Gastrocnemius medialis (tissue), 4 donors: ENCODE results near the gene SULT1A4. TPM values are rescaled to one million over a fixed set of nuclear protein-coding genes. Genes with fewer than 3 reads are reported as not detected.
"Not testable (repeated sequence)": the region's sequence is repeated elsewhere in the genome, so short reads cannot be mapped to it uniquely, and the experiment has no call there.

Experiments used
- ATAC-seq, 2 donors: fragments of 150-250 bp; one replicate each; pipeline ENCODE4 v1.9.1; 2016
- DNase-seq, 2 donors: peaks; one replicate each; pipeline ENCODE4 v3.0.0-alpha.2; 2019
- H3K27ac ChIP-seq, 4 donors: fragments of 200-600 bp; sonication (generic); 1 replicate in 1 of 4; 2 replicates in 3 of 4; pipeline ENCODE4 v1.5.1; 2016 to 2018; ENCODE audit warnings: mild to moderate bottlenecking in 2 of 4, moderate library complexity in 1 of 4
- H3K27me3 ChIP-seq, 3 donors: fragments of 200-600 bp; sonication (generic) in 2 of 3; 1 replicate in 1 of 3; 2 replicates in 2 of 3; pipeline versions ENCODE4 v1.5.1 to v1.6.0; 2016 to 2019; ENCODE audit warnings: mild to moderate bottlenecking in 1 of 3, moderate library complexity in 1 of 3
- H3K36me3 ChIP-seq, 2 donors: fragments of 200-600 bp; sonication (generic) in 1 of 2; one replicate each; pipeline ENCODE4 v1.5.1; 2017 to 2018
- H3K4me1 ChIP-seq, 2 donors: fragments of 200-600 bp; sonication (generic) in 1 of 2; one replicate each; pipeline ENCODE4 v1.5.1; 2016 to 2017; ENCODE audit warnings: mild to moderate bottlenecking in 2 of 2
- H3K4me3 ChIP-seq, 4 donors: fragments of 200-600 bp; sonication (generic) in 3 of 4; 1 replicate in 1 of 4; 2 replicates in 3 of 4; pipeline ENCODE4 v1.5.1; 2016 to 2019; ENCODE audit warnings: mild to moderate bottlenecking in 2 of 4
- H3K9me3 ChIP-seq, 3 donors: fragments of 200-600 bp; sonication (generic) in 2 of 3; 1 replicate in 1 of 3; 2 replicates in 2 of 3; pipeline ENCODE4 v1.5.1; 2016 to 2019
- in situ Hi-C, 4 donors: fragments of 200-750 bp; cut with MboI; loops; one replicate each; pipeline versions ENCODE4 v1.15.0 to v1.8.0; 2017; ENCODE audit warnings: low sequenced_read_pairs in 4 of 4
- intact Hi-C: fragments of 100-400 bp; cut with DNase I; formaldehyde crosslinking; loops from one replicate; pipeline ENCODE4 v1.15.1; 2023; ENCODE audit warnings: low total_unique reads
- total RNA-seq, 4 donors: library from RNA; depleted of rRNA; stranded (reverse); fragments of >200 nt; gene quantifications; one replicate each; pipeline versions ENCODE4 v1.1.0 to v1.2.3, GENCODE V29; 2016

Gene SULT1A4
- total RNA-seq, 4 donors from 2014 or later: 2.9 to 9.7 (median 7.5) TPM

GRCh38 chr16:29469660-29470059, 9.9 kb downstream of the SULT1A4 start:
- intact Hi-C loops, H3K4me1 ChIP-seq, H3K27me3 ChIP-seq, in situ Hi-C loops, H3K36me3 ChIP-seq, H3K9me3 ChIP-seq: not testable (repeated sequence)
- Histone ChIP-seq H3K4me3 (peak overlapping the region in 1 of 4 donors; percentile 20), H3K27ac (peak overlapping the region; percentile 66 to 76 (median 75))
- peak; percentile 67 to 79 for DNase-seq
- peak; percentile 72 to 75 for ATAC-seq

GRCh38 chr16:29472065-29472464, 12.4 kb downstream of the SULT1A4 start:
- H3K36me3 ChIP-seq, H3K9me3 ChIP-seq, H3K4me1 ChIP-seq, intact Hi-C loops, DNase-seq, H3K27ac ChIP-seq, H3K27me3 ChIP-seq, H3K4me3 ChIP-seq, in situ Hi-C loops: not testable (repeated sequence)
- ATAC-seq: peak; percentile 85 to 89

- H3K36me3 ChIP-seq, in situ Hi-C loops, ATAC-seq, H3K27me3 ChIP-seq, H3K9me3 ChIP-seq, H3K4me3 ChIP-seq, H3K27ac ChIP-seq, H3K4me1 ChIP-seq, intact Hi-C loops: not testable (repeated sequence)
- peak; percentile 1 to 17 for DNase-seq
Measured at GRCh38 chr16:29482276-29482675, 22.6 kb downstream of the SULT1A4 start.

- H3K4me1 ChIP-seq, H3K27ac ChIP-seq, intact Hi-C loops, H3K4me3 ChIP-seq, in situ Hi-C loops, DNase-seq, ATAC-seq, H3K27me3 ChIP-seq, H3K9me3 ChIP-seq, H3K36me3 ChIP-seq: not testable (repeated sequence)
Measured at GRCh38 chr16:29506308-29506707, 46.6 kb downstream of the SULT1A4 start, which contains the start of gene NPIPB12. Gene NPIPB12, minus strand, starts transcription at chr16:29506408.

Other genes starting within 250 kb of the SULT1A4 start
- 1 to 10 TPM in 1 of 4 donors, under 1 TPM in 2, not detected in 1; 0.07 to 1.5 (median 0.40) TPM for gene NPIPB11, start 53.2 kb upstream of the SULT1A4 start, total RNA-seq
- 10 to 100 TPM in 2 of 4 donors, 1 to 10 TPM in 2; 3.3 to 17.6 (median 9.7) TPM for gene BOLA2, start 5.6 kb upstream of the SULT1A4 start, total RNA-seq
- 10 to 100 TPM; 31.6 to 57.4 (median 39.7) TPM for gene SLX1B, start 5.4 kb upstream of the SULT1A4 start, total RNA-seq
- gene NPIPB12, start 46.5 kb downstream of the SULT1A4 start, total RNA-seq: 10 to 100 TPM in 2 of 4 donors, 1 to 10 TPM in 2; 6.8 to 28.2 (median 11.5) TPM
- under 1 TPM in 3 of 4 donors, not detected in 1; 0.12 to 0.88 (median 0.84) TPM for gene SPN, start 203.3 kb downstream of the SULT1A4 start, total RNA-seq
- 1 to 10 TPM in 2 of 4 donors, under 1 TPM in 2; 0.78 to 2.5 (median 1.5) TPM for gene QPRT, start 219.3 kb downstream of the SULT1A4 start, total RNA-seq